ENCODE measurements around the gene RPTOR. TPM values are rescaled to one million over a fixed set of nuclear protein-coding genes. Genes with fewer than 3 reads are reported as not detected.

Gene RPTOR
- total RNA-seq, 2 experiments from 2014 or later, result 48.1 to 87.8 TPM

GRCh38 chr17:80851277-80851925 is 306.8 kb downstream of the RPTOR start:
- ChIA-PET POLR2A (no interaction called here), CTCF (ENCODE audit: unreplicated experiment) (no interaction called here)
- H3K79me2 ChIP-seq (ENCODE audit: insufficient read depth, low read depth, low read length), result no peaks in the 10 kb centered on the region
- TF ChIP-seq EZH2phosphoT487 (IDR thresholded peaks at IDR 0.05; ENCODE audit: borderline replicate concordance, low read depth, low read length) (no peak), CTCF (conservative IDR thresholded peaks at IDR 0.05; ENCODE audit: low read length) (no peak)
- peaks cover 24% of the 10 kb centered on the region for H3K36me3 ChIP-seq (ENCODE audit: insufficient read depth, low read length)
- intact Hi-C loops (cut with micrococcal nuclease; ENCODE audit: unreplicated experiment), result no loop called here
- no peak for DNase-seq (ENCODE audit: low spot score)
- BruUV-seq (replicated peaks), result no TSS peak
- H3K9me2 ChIP-seq (ENCODE audit: insufficient read depth, low read length), result no peaks in the 10 kb centered on the region
- no peak overlapping the region for H3K27ac ChIP-seq (ENCODE audit: low read depth, low read length, poor library complexity, severe bottlenecking)
- no peak overlapping the region for H3K4me3 ChIP-seq (ENCODE audit: low read depth, low read length, poor library complexity, severe bottlenecking)
- no peak overlapping the region for H3K4me2 ChIP-seq (ENCODE audit: low read length)
- no peak overlapping the region for H2AFZ ChIP-seq (ENCODE audit: low read length)
- no peaks in the 10 kb centered on the region for H3K9me3 ChIP-seq (ENCODE audit: low read length)
- peaks cover 11% of the 10 kb centered on the region for H3K4me1 ChIP-seq (ENCODE audit: insufficient read depth, low read length, poor library complexity, severe bottlenecking)
- H4K20me1 ChIP-seq (ENCODE audit: insufficient read depth, low read length), result no peaks in the 10 kb centered on the region

- Histone ChIP-seq H3K36me3 (ENCODE audit: insufficient read depth, low read length) (peaks cover 14% of the 10 kb centered on the region), H3K79me2 (ENCODE audit: insufficient read depth, low read depth, low read length) (no peaks in the 10 kb centered on the region), H3K4me1 (ENCODE audit: insufficient read depth, low read length, poor library complexity, severe bottlenecking) (no peaks in the 10 kb centered on the region), H4K20me1 (ENCODE audit: insufficient read depth, low read length) (no peaks in the 10 kb centered on the region), H3K4me3 (ENCODE audit: low read depth, low read length, poor library complexity, severe bottlenecking) (no peak overlapping the region), H2AFZ (ENCODE audit: low read length) (no peak overlapping the region), H3K9me2 (ENCODE audit: insufficient read depth, low read length) (no peaks in the 10 kb centered on the region), H3K4me2 (ENCODE audit: low read length) (no peak overlapping the region), H3K27ac (ENCODE audit: low read depth, low read length, poor library complexity, severe bottlenecking) (no peak overlapping the region), H3K9me3 (ENCODE audit: low read length) (no peaks in the 10 kb centered on the region)
- intact Hi-C loops (cut with micrococcal nuclease; ENCODE audit: unreplicated experiment), result no loop called here
- DNase-seq (ENCODE audit: low spot score), result no peak
- CTCF ChIA-PET (ENCODE audit: unreplicated experiment), result no interaction called here
- POLR2A ChIA-PET, result no interaction called here
- TF ChIP-seq CTCF (conservative IDR thresholded peaks at IDR 0.05; ENCODE audit: low read length), result no peak
- TF ChIP-seq EZH2phosphoT487 (IDR thresholded peaks at IDR 0.05; ENCODE audit: borderline replicate concordance, low read depth, low read length), result no peak
- BruUV-seq (replicated peaks), result no TSS peak
These were observed 307.9 kb downstream of the RPTOR start for GRCh38 chr17:80852476-80853015.

- Histone ChIP-seq H3K4me1 (ENCODE audit: insufficient read depth, low read length, poor library complexity, severe bottlenecking) (no peaks in the 10 kb centered on the region), H3K27ac (ENCODE audit: low read depth, low read length, poor library complexity, severe bottlenecking) (no peak overlapping the region), H4K20me1 (ENCODE audit: insufficient read depth, low read length) (no peaks in the 10 kb centered on the region), H3K9me2 (ENCODE audit: insufficient read depth, low read length) (no peaks in the 10 kb centered on the region), H3K36me3 (ENCODE audit: insufficient read depth, low read length) (peaks cover 14% of the 10 kb centered on the region), H3K4me3 (ENCODE audit: low read depth, low read length, poor library complexity, severe bottlenecking) (no peak overlapping the region), H3K79me2 (ENCODE audit: insufficient read depth, low read depth, low read length) (no peaks in the 10 kb centered on the region), H2AFZ (ENCODE audit: low read length) (no peak overlapping the region), H3K4me2 (ENCODE audit: low read length) (no peak overlapping the region), H3K9me3 (ENCODE audit: low read length) (no peaks in the 10 kb centered on the region)
- CTCF ChIA-PET (ENCODE audit: unreplicated experiment), result no interaction called here
- TF ChIP-seq CTCF (conservative IDR thresholded peaks at IDR 0.05; ENCODE audit: low read length) (no peak), EZH2phosphoT487 (IDR thresholded peaks at IDR 0.05; ENCODE audit: borderline replicate concordance, low read depth, low read length) (no peak)
- intact Hi-C loops (cut with micrococcal nuclease; ENCODE audit: unreplicated experiment), result no loop called here
- POLR2A ChIA-PET, result no interaction called here
- no TSS peak for BruUV-seq (replicated peaks)
- DNase-seq (ENCODE audit: low spot score), result no peak
These were observed 308.4 kb downstream of the RPTOR start for GRCh38 chr17:80853076-80853475.

Data from OCI-LY7 (cell line).